Activated CD8-positive, alpha-beta memory T cell treated with anti-CD3 and anti-CD28 coated beads for 4 hours (primary cell): Measurements from ENCODE around the gene FAM13A.

ENCODE experiments used
- DNase-seq, 2 donors: peaks; one replicate each; pipeline ENCODE4 v3.0.0-alpha.2; 2020; ENCODE audit warnings: low read depth in 2 of 2

Gene FAM13A

GRCh38 chr4:88813013-88813412 lies 244.0 kb downstream of the FAM13A start:
- no peak for DNase-seq

GRCh38 chr4:88812420-88812819 lies 244.6 kb downstream of the FAM13A start:
- no peak for DNase-seq

- no peak for DNase-seq
Measured at GRCh38 chr4:88811904-88812303, 245.1 kb downstream of the FAM13A start.

- no peak for DNase-seq
Measured at GRCh38 chr4:88810325-88810724, 246.7 kb downstream of the FAM13A start.

- DNase-seq: no peak
Measured at GRCh38 chr4:88809576-88810219, 247.3 kb downstream of the FAM13A start.

- no peak for DNase-seq
Measured at GRCh38 chr4:88809101-88809500, 247.9 kb downstream of the FAM13A start.

- no peak for DNase-seq
Measured at GRCh38 chr4:88807499-88807898, 249.5 kb downstream of the FAM13A start.

- no peak for DNase-seq
Measured at GRCh38 chr4:88804234-88804633, 252.8 kb downstream of the FAM13A start.

- no peak for DNase-seq
Measured at GRCh38 chr4:88803600-88804096, 253.3 kb downstream of the FAM13A start.

- no peak for DNase-seq
Measured at GRCh38 chr4:88802585-88803286, 254.2 kb downstream of the FAM13A start.

GRCh38 chr4:88802138-88802537 lies 254.8 kb downstream of the FAM13A start:
- DNase-seq: no peak

- DNase-seq: no peak
Measured at GRCh38 chr4:88799900-88800299, 257.1 kb downstream of the FAM13A start.

GRCh38 chr4:88797725-88798124 lies 259.3 kb downstream of the FAM13A start:
- no peak for DNase-seq

GRCh38 chr4:88796545-88796944 lies 260.4 kb downstream of the FAM13A start:
- DNase-seq: no peak

- no peak for DNase-seq
Measured at GRCh38 chr4:88794952-88795351, 262.0 kb downstream of the FAM13A start.

GRCh38 chr4:88794087-88794690 lies 262.8 kb downstream of the FAM13A start:
- DNase-seq: no peak

- no peak for DNase-seq
Measured at GRCh38 chr4:88793475-88793874, 263.5 kb downstream of the FAM13A start.

GRCh38 chr4:88792821-88793220 lies 264.2 kb downstream of the FAM13A start:
- no peak for DNase-seq

- DNase-seq: no peak
Measured at GRCh38 chr4:88792268-88792781, 264.7 kb downstream of the FAM13A start.

GRCh38 chr4:88791274-88791673 lies 265.7 kb downstream of the FAM13A start:
- DNase-seq: no peak

- DNase-seq: no peak
Measured at GRCh38 chr4:88788895-88789294, 268.1 kb downstream of the FAM13A start.

- no peak for DNase-seq
Measured at GRCh38 chr4:88788424-88788823, 268.6 kb downstream of the FAM13A start.

- no peak for DNase-seq
Measured at GRCh38 chr4:88786011-88786410, 271.0 kb downstream of the FAM13A start.
